Raji (cell line): ENCODE measurements around the gene CDH11.

Source experiments
- POLR2A ChIP-seq: IDR thresholded peaks from 2 replicates; pipeline ENCODE4 v1.6.1; 2011; ENCODE audit warnings: low read depth, low read length, control low read depth; ENCODE audit not compliant: insufficient read depth

The CDH11 gene

DNA sequence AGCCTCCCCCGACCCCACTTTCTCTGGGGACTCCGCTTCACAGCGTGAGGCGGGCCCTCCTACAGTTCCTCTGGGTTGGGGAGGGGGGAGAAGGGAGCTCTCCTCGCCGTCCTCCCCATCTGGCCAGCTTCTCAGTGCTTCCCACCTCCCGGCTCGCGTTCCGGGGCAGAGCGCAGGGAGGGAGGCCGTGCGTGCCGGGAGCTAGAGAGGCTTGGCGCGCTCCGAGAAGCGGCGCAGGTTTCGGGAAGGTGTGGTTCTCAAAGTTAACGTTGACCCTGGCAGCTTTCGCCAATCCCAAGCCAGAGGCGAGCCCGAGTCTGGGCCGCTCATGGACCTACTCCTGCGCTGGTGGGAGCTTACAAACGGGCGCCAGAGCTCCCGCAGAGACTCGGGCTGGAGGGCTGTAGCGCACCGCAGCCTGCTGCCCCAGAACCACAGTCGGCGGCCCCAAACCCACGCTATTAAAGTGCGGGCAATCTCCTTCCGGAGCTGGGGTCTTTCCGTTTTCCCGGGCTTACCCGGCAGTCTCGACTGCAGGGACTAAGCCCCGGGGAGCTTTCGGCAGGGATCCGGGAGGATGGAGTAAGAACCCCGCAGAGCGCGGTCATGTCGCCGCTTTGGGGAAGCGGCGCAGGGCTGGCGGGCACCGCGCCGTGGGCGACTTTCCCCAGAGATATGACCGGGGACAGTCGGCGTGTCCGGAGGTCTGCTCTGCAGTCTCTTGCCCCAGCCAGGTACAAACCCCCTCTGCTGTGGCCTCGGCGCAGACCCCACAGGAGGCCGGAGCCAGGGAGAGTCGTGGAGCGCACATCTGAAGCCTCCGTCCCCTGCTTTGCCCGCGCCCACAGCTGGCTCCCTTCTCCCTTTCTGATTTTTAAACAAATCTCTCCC is 787 bp downstream of the CDH11 start:
- no peak for TF ChIP-seq POLR2A

DNA sequence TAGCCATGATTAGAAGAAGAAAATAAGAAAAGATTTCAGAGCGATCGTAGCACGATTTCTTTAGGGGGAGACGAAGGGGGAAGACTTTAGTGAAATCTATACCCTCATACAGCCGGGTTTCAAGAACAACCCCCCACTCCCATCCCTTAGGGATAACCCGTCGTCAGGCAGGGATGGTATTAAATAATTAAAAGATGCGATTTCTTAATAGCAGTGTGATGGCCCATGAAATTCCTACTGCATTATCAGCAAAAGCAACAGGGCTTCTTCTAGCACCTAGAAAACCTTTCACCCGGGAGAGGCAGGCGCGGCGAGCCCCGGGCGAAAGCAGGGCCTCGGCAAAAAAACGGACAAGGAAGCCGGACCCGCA is 1.4 kb downstream of the CDH11 start:
- no peak for TF ChIP-seq POLR2A

DNA sequence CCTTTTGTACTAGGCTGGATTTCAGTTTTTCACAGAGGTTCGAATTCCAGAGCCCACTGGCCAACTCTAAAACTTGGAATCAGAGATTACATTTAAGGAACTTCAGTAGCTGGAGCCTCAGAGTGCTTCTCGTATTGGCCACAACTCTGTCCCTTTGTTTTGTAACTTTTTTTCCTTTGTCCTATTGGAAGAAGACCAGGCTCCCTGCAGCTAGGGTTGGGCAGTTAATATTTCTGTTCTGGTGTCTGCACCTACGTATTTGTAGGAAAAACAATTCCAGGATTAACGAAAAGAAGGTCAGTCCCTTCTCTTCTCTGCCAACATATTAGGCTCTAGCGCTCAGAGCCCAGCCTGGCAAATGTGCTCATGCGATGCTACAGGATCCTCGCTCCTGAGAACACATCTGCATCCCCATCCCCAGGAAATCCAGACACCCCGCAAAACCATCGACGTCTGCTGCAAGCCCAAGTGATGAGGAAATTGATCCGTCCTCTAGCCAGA is 1.9 kb downstream of the CDH11 start:
- no peak for TF ChIP-seq POLR2A

DNA sequence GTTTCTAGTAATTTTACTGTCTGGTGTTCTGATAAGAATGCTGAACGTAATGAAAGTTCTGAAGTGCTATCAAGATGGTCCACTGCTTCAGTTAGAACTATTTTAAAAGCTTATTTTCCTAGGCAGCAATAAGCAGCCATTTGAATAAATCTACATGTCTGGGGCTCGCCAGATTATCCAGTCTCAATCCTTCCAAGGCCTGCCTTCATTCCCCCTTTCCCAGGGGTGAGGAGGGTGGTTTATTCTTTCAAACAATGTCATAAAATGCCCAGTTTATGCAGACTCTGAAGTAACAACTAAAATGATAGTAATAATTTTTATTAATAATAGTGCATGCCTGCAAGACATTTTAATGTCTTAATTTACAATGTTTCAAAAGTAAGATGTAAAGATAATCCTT is 2.4 kb downstream of the CDH11 start:
- no peak for TF ChIP-seq POLR2A

DNA sequence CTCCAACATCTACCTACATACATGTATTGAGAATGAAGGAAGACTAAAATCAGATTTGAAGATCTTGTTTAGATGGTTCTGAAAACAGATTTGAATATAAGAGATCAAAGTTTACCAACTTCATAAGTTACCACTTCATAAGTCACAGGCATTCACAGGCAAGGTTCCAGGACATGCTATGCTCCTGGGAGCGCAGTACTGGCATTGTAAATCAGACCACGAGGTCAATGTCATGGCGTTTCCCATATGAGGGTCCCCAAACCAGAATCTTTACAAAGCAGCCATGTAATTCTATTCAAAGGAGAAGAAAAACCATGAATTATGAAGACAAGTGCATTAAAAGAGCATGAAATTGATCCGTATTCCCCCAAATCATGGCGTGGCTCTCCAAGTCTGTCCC is 3.0 kb downstream of the CDH11 start:
- TF ChIP-seq POLR2A = no peak

DNA sequence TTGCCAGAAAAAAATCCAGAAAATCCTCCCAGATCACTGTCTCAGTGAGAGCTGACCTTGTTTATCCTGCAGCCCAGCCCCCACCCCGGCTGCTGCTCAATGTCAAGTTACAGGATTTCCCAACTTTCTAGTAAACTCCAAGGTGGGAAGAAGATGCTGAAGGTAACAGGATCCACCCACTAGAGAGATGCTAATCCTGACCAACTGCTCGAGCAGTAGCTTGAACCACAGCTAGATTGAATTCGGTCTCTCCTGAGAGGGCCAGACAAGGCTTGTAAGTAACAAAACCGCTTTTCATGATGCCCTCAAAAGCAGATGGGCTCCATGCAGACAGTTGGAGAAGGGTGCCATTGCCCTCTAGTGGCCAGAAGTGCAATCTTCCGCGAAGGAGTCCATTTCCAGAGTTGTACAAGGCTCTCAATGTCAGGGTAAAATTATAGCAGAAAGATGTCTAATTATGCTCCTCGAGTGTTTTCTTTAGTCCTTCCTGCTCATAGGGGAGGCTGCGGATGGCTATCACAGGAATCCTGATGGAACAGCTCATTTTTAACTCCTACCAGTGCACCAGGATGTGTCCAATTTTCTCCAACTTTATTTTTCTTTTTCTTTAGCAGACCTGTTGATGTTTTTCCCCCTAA is 3.9 kb downstream of the CDH11 start:
- no peak for TF ChIP-seq POLR2A

DNA sequence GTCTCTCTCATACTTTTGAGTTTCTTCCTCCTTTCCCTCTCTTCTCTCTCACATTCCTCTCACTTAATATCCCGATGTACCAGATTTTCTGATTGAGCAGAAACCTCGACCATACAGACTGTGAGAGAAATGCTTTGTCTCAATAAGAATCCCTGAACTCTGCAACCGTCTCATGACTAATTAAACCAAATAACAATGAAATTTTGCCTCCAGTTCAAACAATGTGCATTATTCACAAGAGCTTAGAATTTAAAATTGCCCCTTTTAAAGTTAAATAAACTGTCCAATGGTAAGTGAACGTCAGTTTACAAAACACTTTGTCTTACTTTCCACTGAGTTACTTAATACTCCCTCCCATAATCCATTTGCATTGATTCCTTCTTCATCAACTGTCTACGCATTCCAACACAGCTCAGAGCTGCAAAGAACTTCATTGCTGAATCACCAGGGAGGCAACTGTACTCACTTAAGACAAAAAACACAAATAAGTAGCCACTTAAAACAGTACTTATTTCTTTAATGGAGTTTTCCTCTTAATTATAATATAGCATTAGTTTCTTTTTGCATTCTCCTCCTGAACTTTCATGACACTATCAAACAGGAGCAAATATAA is 4.9 kb downstream of the CDH11 start:
- TF ChIP-seq POLR2A = no peak

DNA sequence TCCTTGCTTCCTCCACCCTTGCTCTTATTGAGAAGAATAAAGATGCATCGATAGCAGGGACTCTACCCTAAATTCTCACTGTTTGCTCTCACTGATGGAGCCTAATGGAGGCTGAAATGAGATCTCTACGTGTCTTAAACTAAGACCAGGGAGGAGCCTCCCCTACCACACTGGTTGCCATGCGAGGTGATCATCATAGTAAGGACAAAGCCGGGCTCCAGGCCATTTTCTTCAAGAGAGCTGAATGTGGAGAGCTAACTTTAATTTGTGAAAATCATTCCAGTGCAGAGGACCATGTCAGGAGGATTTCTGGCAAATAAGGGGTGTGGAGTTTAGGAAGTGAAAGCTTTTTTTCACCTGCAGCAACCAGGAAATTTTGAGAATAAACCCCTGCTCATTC is 5.6 kb downstream of the CDH11 start:
- TF ChIP-seq POLR2A = no peak

DNA sequence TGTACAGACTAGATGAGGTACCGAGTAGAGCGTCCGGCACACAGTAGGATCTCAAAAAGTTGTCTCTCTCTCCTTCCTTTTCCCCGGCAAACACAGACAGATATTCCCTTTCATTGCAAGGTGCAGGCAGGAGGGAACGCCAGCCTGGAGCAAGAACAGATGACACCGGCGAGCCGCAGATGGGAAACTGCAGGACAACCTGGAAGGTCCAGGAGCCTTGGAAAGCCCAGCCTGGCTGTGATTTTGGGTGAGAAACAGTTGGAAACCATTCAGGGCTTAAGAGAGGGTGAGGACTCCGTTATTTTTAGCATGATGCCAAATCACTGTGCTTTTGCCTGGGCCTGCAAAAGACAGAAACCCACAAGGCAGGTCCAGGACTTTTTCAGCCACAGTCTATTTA is 7.3 kb downstream of the CDH11 start:
- TF ChIP-seq POLR2A = no peak

DNA sequence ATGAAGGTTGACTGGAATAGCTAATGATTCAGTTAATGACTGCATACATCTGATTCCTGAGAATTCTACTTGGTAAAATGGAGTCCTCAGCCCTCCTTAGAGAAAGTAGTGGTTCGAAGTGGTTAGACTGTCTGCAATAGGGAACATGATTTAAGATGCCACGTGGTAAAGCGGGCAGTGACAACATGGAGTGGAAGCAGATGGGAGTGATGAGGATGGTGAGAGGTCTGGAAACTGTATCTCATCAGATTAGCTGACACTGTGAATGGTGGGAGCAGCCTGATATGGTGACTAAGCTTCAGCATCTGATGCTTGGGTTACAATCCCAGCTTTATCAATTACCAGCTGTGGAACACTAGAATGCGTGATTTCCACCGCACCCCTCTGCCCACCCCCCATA is 8.4 kb downstream of the CDH11 start:
- TF ChIP-seq POLR2A = no peak

DNA sequence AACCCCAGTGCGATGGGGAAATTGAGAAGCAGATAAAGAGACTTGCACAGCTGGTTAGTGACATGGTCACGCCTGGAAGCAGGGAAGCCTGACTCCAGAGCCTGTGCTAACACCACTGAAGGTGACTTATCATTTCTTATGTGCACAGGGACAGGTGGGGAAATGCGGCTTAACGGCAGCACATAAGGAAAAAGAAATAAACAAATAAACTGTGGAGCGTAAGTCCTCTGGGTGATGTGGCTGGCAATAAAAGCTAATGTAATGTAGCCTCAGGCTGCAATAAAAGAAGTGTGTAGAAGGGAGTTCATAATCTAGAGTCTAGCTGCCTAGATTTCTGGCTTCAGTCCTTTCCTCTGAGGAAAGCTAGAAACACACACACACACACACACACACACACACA is 10.6 kb downstream of the CDH11 start:
- no peak for TF ChIP-seq POLR2A

DNA sequence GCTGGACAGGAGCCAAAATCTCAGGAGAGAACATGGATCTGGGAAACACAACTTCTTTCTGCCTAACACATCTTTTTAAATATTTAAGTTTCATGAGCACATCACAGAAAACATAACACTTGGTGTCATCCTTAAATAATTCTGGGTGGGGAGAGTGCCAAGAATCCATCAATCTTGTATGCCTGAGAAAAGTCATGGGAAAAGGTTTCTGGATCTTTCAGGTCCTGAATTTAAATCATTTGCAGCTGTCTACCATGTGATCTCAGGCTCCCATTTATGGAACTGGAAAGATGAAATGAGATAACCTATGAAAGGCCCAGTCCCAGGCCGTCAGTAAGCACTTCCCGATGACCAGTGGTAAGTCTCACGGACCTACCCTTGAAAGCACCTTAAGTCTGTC is 15.1 kb downstream of the CDH11 start:
- TF ChIP-seq POLR2A = no peak

DNA sequence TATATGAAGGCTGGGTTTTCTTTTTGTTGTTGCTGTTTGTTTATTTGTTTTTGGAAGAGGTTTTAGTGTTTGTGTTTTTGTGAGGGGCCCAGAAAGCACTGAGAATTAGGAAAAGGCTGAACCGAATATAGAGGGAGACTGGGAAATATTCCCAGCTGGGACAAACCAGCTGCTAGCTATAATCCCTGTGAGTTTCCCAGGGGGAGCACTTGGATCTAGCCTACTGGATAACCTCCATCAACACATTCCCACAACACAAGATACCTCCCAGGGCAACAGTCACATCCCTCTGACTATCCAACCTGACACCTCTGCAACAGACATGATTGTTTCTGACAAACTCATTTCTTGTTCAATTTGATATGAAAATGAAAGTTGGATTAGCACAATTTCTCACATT is 16.7 kb downstream of the CDH11 start:
- no peak for TF ChIP-seq POLR2A

DNA sequence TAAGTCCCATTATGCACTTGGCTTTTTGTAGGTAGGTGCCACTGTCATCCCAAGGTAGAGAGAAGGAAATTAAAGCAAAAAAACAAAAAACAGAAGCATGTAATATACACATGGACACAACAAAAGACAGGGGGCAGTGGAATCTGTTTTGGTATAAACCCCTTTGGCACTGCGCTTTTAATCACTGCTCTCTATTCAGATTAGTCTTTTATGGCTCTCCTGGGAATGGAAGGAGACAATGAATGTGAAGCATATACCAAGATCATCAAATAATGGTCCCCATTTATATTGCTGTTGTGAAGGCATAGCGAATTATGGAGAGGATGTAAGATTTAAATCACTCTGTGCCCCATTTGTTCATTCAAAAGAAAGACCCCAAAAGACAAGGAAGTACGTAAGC is 17.4 kb downstream of the CDH11 start:
- TF ChIP-seq POLR2A = no peak

DNA sequence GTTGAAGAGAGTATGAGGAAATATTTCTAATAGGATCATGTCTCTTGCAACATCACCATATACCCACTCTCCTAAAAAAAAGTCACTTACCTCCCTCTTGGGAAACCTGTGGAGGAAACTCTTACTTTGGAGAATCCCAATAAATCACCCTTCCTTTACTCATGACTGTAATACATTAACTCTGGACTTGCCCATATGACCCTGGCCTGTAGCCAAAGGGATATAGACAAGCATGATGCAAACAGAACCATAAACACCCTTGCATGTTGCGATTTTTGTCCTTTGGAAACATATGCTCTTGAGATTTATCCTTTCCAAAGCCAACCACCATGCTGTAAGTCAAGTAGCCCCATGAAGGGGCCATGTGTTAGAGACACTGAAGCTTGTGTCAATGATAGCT is 19.5 kb downstream of the CDH11 start:
- no peak for TF ChIP-seq POLR2A

DNA sequence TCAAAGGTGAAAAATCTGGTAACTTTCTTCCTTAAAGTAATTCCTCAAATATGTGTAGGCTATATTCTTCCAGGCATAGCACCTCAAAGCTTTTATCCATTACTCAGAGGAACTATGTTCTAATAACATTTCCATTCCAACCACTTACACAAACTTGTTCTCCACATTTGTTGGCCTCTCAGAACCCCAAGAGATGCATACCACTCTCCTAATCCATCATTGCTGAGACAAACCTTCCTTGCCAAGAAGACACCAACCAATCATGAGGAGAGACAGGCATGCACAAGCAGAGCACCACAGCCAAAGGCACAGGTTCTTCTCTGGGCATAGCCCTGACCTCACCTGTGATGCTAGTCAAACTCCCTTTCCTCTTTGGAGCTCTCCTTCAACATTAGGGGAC is 20.9 kb downstream of the CDH11 start:
- TF ChIP-seq POLR2A = no peak
